SK-N-SH (cell line): ENCODE results near the gene NLGN1. TPM values are rescaled to one million over a fixed set of nuclear protein-coding genes. Genes with fewer than 3 reads are reported as not detected.

Source experiments
- CTCF ChIA-PET: fragments of 300-600, 350-600 bp; formaldehyde crosslinking; extraction: SDS; loops from one replicate; lab custom pipeline; 2021; lab: Yijun Ruan, JAX
- POLR2A ChIA-PET: fragments of 350-600 bp; sonication (Branson Sonifier 250); formaldehyde crosslinking; extraction: SDS; loops from one replicate; lab custom pipeline; 2020; ENCODE audit warnings: antibody characterized with exemption, inconsistent platforms; lab: Yijun Ruan, JAX
- DNase-seq: peaks from one replicate; pipeline ENCODE4 v3.0.0; 2012
- H2AFZ ChIP-seq: fragments of 200-600 bp; sonication (generic); 2 replicates; pipeline ENCODE4 v1.8.1; 2016; ENCODE audit warnings: antibody characterized with exemption, mild to moderate bottlenecking, low read depth
- H3F3A ChIP-seq: fragments of 200-600 bp; sonication (generic); replicated peaks from 2 replicates; pipeline ENCODE3; 2016; ENCODE audit warnings: antibody characterized with exemption, mild to moderate bottlenecking; ENCODE audit not compliant: insufficient read depth
- H3K27ac ChIP-seq, 2 experiments: fragments of 200-500 bp in 1 of 2; fragments of 200-600 bp in 1 of 2; sonication (Bioruptor generic) in 1 of 2; sonication (generic), shearing (Covaris generic) in 1 of 2; 2 replicates each; pipeline versions ENCODE4 v1.5.1 to v1.6.1; 2014 to 2016; ENCODE audit warnings: low read depth in 2 of 2, inconsistent platforms in 1 of 2, low read length in 1 of 2, mild to moderate bottlenecking in 1 of 2, mixed read lengths in 1 of 2
- H3K27me3 ChIP-seq: fragments of 200-600 bp; sonication (generic), shearing (Covaris generic); 2 replicates; pipeline ENCODE4 v1.6.1; 2016; ENCODE audit warnings: mixed run types; ENCODE audit not compliant: insufficient read depth
- H3K36me3 ChIP-seq, 2 experiments: fragments of 200-500 bp in 1 of 2; fragments of 200-600 bp in 1 of 2; sonication (Bioruptor generic) in 1 of 2; sonication (generic) in 1 of 2; replicated peaks in 1 of 2; 2 replicates each; pipeline versions ENCODE3 to v1.5.1; 2014 to 2016; ENCODE audit warnings: low read length in 1 of 2, mild to moderate bottlenecking in 1 of 2; ENCODE audit not compliant: insufficient read depth in 2 of 2, control insufficient read depth in 1 of 2
- H3K4me1 ChIP-seq, 2 experiments: fragments of 200-500 bp in 1 of 2; fragments of 200-600 bp in 1 of 2; sonication (Bioruptor generic) in 1 of 2; sonication (generic), shearing (Covaris generic) in 1 of 2; 2 replicates each; pipeline versions ENCODE4 v1.5.1 to v1.6.1; 2014 to 2016; ENCODE audit warnings: low read depth in 1 of 2, low read length in 1 of 2, mixed run types in 1 of 2; ENCODE audit not compliant: insufficient read depth in 2 of 2, control insufficient read depth in 1 of 2
- H3K4me2 ChIP-seq: fragments of 200-600 bp; sonication (generic), shearing (Covaris generic); 2 replicates; pipeline ENCODE4 v1.6.1; 2017; ENCODE audit warnings: mixed run types
- H3K4me3 ChIP-seq, 2 experiments: fragments of 200-500 bp in 1 of 2; fragments of 200-600 bp in 1 of 2; sonication (Bioruptor generic) in 1 of 2; sonication (generic), shearing (Covaris generic) in 1 of 2; 2 replicates each; pipeline versions ENCODE4 v1.5.1 to v1.8.1; 2014 to 2016; ENCODE audit warnings: low read depth in 2 of 2, inconsistent platforms in 1 of 2, low read length in 1 of 2, mild to moderate bottlenecking in 1 of 2, mixed read lengths in 1 of 2, moderate library complexity in 1 of 2
- H3K79me2 ChIP-seq: fragments of 200-600 bp; sonication (generic); 2 replicates; pipeline ENCODE4 v1.8.1; 2017; ENCODE audit warnings: mild to moderate bottlenecking; ENCODE audit not compliant: insufficient read depth
- H3K9ac ChIP-seq: fragments of 200-600 bp; sonication (generic); 2 replicates; pipeline ENCODE4 v1.6.1; 2017; ENCODE audit warnings: mixed run types
- H3K9me2 ChIP-seq: fragments of 200-600 bp; sonication (generic); 2 replicates; pipeline ENCODE4 v1.6.1; 2017; ENCODE audit warnings: mixed run types
- H3K9me3 ChIP-seq: fragments of 200-600 bp; sonication (generic); 2 replicates; pipeline ENCODE4 v1.6.1; 2017; ENCODE audit warnings: mixed run types, mild to moderate bottlenecking, moderate library complexity
- H4K20me1 ChIP-seq: fragments of 200-600 bp; sonication (generic); 2 replicates; pipeline ENCODE4 v1.6.1; 2017; ENCODE audit warnings: mild to moderate bottlenecking, mixed run types; ENCODE audit not compliant: insufficient read depth
- ELF1 ChIP-seq: IDR thresholded peaks from 2 replicates; pipeline ENCODE4 v1.4.0; 2012
- EZH2phosphoT487 ChIP-seq: fragments of 200-600 bp; sonication (generic); IDR thresholded peaks from 2 replicates; pipeline ENCODE4 v1.6.1; 2017; ENCODE audit warnings: low read depth, mixed run types, mild to moderate bottlenecking, antibody characterized with exemption, moderate library complexity, borderline replicate concordance
- FOSL2 ChIP-seq: IDR thresholded peaks from 2 replicates; pipeline ENCODE4 v1.4.0; 2012; ENCODE audit warnings: low read depth, mild to moderate bottlenecking, moderate library complexity, borderline replicate concordance
- FOXM1 ChIP-seq: IDR thresholded peaks from 2 replicates; pipeline ENCODE4 v1.4.0; 2012; ENCODE audit warnings: low read depth, mild to moderate bottlenecking
- JUND ChIP-seq: IDR thresholded peaks from 2 replicates; pipeline ENCODE4 v1.4.0; 2012
- MEF2A ChIP-seq: IDR thresholded peaks from 2 replicates; pipeline ENCODE4 v1.4.0; 2012; ENCODE audit warnings: low read depth, borderline replicate concordance
- NFIC ChIP-seq: IDR thresholded peaks from 2 replicates; pipeline ENCODE4 v1.4.0; 2012; ENCODE audit warnings: borderline replicate concordance
- RCOR1 ChIP-seq: fragments of 150-350 bp; IDR thresholded peaks from 2 replicates; pipeline ENCODE4 v1.6.1; 2017; ENCODE audit warnings: antibody characterized with exemption, low read length
- RXRA ChIP-seq: IDR thresholded peaks from 2 replicates; pipeline ENCODE4 v1.4.0; 2012; ENCODE audit warnings: low read depth, mild to moderate bottlenecking, borderline replicate concordance
- SMC3 ChIP-seq: IDR thresholded peaks from 2 replicates; pipeline ENCODE4 v1.6.1; 2012; ENCODE audit warnings: low read depth, low read length, improper control_type of control experiment
- WGBS: methylation state at CpG from one replicate; pipeline ENCODE4 v1.1.6; 2017; ENCODE audit warnings: low lambda C conversion rate; 5-methylcytosine and 5-hydroxymethylcytosine counted together
- polyA plus RNA-seq, 3 experiments: library from polyadenylated mRNA; depleted of rRNA; stranded (reverse); fragments of >200 nt; gene quantifications; 2 replicates each; pipeline ENCODE4 v1.2.3, GENCODE V29; 2012
- TF ChIP-seq, protein P1 (sequence below): fragments of 150-350 bp; IDR thresholded peaks from 2 replicates; pipeline ENCODE4 v1.6.1; 2017; ENCODE audit warnings: antibody characterized with exemption, low read length, low read depth, borderline replicate concordance
- TF ChIP-seq, protein P2 (sequence below): IDR thresholded peaks from 2 replicates; pipeline ENCODE4 v1.4.0; 2012; ENCODE audit warnings: low read depth, borderline replicate concordance
- TF ChIP-seq, protein P3 (sequence below): IDR thresholded peaks from 2 replicates; pipeline ENCODE4 v1.4.0; 2012; ENCODE audit warnings: low read depth, borderline replicate concordance
- TF ChIP-seq, protein P4 (sequence below): IDR thresholded peaks from 2 replicates; pipeline ENCODE4; 2012
- TF ChIP-seq, protein P5 (sequence below): fragments of 150-350 bp; IDR thresholded peaks from 2 replicates; pipeline ENCODE4 v1.6.1; 2016; ENCODE audit warnings: mild to moderate bottlenecking, low read depth, low read length

The NLGN1 gene
- polyA plus RNA-seq, 1 of the 3 experiments (the other 2 are of a cell fraction), result 1.5 TPM

DNA sequence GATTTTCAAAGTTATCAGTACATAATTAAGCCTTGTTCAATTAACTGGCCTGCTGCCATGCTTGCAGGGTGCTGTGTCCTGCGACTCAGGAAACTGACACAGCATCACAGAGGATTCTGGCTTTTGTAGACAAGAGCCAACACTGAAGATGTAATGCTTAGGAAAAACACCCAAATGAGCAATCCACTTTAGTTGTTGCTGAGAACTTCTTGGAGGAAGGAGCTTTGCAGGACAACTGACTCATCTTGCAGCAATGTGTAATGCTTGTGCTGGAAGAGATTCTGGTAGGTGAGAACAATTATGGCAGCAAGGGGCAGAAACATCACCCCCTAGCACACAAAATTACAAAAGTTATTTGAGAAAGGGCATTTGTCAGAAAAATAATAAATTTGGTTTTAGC lies 67.6 kb downstream of the NLGN1 start:
- Histone ChIP-seq H3K9ac (no peak overlapping the region), H4K20me1 (no peaks in the 10 kb centered on the region), H3K27me3 (no peaks in the 10 kb centered on the region), H3K4me1 (no peaks in the 10 kb centered on the region), H3K4me3 (no peak overlapping the region), H3K4me2 (no peak overlapping the region), H3K27ac (no peak overlapping the region), H3K36me3 (no peaks in the 10 kb centered on the region), H3F3A (no peaks in the 10 kb centered on the region), H3K9me3 (no peaks in the 10 kb centered on the region), H2AFZ (no peak overlapping the region), H3K9me2 (no peaks in the 10 kb centered on the region), H3K79me2 (no peaks in the 10 kb centered on the region)
- CTCF ChIA-PET, result no interaction called here
- TF ChIP-seq JUND (0 out of 2 replicates have a peak, but pooled peaks have one; percentile 11), MEF2A (no peak), FOSL2 (peak; percentile 4; the same call in 1 of the 2 replicates)
- POLR2A ChIA-PET, result no interaction called here
- DNase-seq, result no peak
- 31% methylated on average over 1 of the region's 1 CpG for WGBS

DNA sequence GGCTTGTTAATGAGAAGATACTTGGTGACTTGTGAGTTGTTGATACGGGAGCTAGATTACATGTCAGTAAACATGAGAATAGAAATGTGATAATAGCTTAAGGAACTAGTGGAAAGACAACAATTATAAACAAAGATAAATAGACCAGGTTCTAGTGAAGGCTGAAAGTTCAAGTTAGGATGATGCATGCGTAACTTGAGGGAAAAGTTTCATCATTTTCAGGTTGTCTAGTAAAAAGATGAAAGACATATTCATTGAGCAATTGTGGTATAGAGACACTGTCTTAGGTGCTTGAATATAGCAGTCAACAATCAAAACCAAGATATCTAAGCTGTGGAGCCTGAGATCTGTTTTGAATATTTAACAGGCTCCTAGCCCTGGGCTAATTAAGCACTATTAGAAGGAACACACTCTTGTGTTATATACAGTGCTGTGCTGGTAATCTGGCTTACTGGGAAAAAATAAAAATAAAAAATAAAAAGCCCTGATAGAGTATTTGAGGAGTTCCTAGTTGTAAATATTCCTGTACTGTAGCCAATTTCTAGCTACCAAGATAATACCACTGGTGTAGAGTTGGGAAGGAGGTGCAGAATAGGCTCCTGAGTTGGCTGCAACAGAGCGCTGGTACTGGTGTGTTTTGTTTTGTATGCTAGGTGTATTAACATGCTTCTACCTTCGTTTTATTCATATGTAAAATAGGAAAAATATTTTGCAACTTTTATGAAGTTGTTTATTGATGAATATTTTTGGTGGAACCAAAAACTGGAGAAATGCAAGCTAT lies 68.5 kb downstream of the NLGN1 start:
- no peaks in the 10 kb centered on the region for H3K9me2 ChIP-seq
- no peak overlapping the region for H3K4me3 ChIP-seq
- ChIA-PET POLR2A (no interaction called here), CTCF (no interaction called here)
- H2AFZ ChIP-seq, result no peak overlapping the region
- no peaks in the 10 kb centered on the region for H3K79me2 ChIP-seq
- no peaks in the 10 kb centered on the region for H4K20me1 ChIP-seq
- no peaks in the 10 kb centered on the region for H3K4me1 ChIP-seq
- WGBS, result 66% methylated on average over 4 of the region's 4 CpGs
- no peaks in the 10 kb centered on the region for H3F3A ChIP-seq
- H3K9me3 ChIP-seq, result no peaks in the 10 kb centered on the region
- H3K9ac ChIP-seq, result no peak overlapping the region
- DNase-seq, result no peak
- no peaks in the 10 kb centered on the region for H3K27me3 ChIP-seq
- no peaks in the 10 kb centered on the region for H3K36me3 ChIP-seq
- H3K27ac ChIP-seq, result no peak overlapping the region
- TF ChIP-seq FOXM1 (no peak), FOSL2 (no peak), RCOR1 (no peak), RXRA (no peak), ELF1 (no peak), NFIC (no peak), SMC3 (no peak), JUND (no peak), MEF2A (no peak), EZH2phosphoT487 (no peak)
- TF ChIP-seq, protein P1, sequence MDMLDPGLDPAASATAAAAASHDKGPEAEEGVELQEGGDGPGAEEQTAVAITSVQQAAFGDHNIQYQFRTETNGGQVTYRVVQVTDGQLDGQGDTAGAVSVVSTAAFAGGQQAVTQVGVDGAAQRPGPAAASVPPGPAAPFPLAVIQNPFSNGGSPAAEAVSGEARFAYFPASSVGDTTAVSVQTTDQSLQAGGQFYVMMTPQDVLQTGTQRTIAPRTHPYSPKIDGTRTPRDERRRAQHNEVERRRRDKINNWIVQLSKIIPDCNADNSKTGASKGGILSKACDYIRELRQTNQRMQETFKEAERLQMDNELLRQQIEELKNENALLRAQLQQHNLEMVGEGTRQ, result no peak
- TF ChIP-seq, protein P2, sequence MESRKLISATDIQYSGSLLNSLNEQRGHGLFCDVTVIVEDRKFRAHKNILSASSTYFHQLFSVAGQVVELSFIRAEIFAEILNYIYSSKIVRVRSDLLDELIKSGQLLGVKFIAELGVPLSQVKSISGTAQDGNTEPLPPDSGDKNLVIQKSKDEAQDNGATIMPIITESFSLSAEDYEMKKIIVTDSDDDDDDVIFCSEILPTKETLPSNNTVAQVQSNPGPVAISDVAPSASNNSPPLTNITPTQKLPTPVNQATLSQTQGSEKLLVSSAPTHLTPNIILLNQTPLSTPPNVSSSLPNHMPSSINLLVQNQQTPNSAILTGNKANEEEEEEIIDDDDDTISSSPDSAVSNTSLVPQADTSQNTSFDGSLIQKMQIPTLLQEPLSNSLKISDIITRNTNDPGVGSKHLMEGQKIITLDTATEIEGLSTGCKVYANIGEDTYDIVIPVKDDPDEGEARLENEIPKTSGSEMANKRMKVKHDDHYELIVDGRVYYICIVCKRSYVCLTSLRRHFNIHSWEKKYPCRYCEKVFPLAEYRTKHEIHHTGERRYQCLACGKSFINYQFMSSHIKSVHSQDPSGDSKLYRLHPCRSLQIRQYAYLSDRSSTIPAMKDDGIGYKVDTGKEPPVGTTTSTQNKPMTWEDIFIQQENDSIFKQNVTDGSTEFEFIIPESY, result no peak
- TF ChIP-seq, protein P3, sequence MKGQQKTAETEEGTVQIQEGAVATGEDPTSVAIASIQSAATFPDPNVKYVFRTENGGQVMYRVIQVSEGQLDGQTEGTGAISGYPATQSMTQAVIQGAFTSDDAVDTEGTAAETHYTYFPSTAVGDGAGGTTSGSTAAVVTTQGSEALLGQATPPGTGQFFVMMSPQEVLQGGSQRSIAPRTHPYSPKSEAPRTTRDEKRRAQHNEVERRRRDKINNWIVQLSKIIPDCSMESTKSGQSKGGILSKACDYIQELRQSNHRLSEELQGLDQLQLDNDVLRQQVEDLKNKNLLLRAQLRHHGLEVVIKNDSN, result no peak
- TF ChIP-seq, protein P4, sequence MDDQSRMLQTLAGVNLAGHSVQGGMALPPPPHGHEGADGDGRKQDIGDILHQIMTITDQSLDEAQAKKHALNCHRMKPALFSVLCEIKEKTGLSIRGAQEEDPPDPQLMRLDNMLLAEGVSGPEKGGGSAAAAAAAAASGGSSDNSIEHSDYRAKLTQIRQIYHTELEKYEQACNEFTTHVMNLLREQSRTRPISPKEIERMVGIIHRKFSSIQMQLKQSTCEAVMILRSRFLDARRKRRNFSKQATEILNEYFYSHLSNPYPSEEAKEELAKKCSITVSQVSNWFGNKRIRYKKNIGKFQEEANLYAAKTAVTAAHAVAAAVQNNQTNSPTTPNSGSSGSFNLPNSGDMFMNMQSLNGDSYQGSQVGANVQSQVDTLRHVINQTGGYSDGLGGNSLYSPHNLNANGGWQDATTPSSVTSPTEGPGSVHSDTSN, result no peak
- TF ChIP-seq, protein P5, sequence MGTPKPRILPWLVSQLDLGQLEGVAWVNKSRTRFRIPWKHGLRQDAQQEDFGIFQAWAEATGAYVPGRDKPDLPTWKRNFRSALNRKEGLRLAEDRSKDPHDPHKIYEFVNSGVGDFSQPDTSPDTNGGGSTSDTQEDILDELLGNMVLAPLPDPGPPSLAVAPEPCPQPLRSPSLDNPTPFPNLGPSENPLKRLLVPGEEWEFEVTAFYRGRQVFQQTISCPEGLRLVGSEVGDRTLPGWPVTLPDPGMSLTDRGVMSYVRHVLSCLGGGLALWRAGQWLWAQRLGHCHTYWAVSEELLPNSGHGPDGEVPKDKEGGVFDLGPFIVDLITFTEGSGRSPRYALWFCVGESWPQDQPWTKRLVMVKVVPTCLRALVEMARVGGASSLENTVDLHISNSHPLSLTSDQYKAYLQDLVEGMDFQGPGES, result no peak
- no peak overlapping the region for H3K4me2 ChIP-seq
